ENCODE data around the gene SLIT1.
A peak's percentile ranks its signal among the peaks of the same experiment; 100 is the strongest.

The SLIT1 gene

GRCh38 chr10:96999337-96999736, 186.4 kb downstream of the SLIT1 start:
- Histone ChIP-seq H3K4me1 (ENCODE audit: insufficient read depth, low read length) (no peaks in the 10 kb centered on the region), H2AFZ (ENCODE audit: low read depth, low read length) (no peak overlapping the region), H3K4me3 (ENCODE audit: low read length) (no peak overlapping the region), H3K27me3 (ENCODE audit: insufficient read depth, low read length) (no peaks in the 10 kb centered on the region), H3K36me3 (ENCODE audit: insufficient read depth, low read length) (peaks cover 22% of the 10 kb centered on the region), H3K9me3 (ENCODE audit: low read length) (no peaks in the 10 kb centered on the region)

DNA sequence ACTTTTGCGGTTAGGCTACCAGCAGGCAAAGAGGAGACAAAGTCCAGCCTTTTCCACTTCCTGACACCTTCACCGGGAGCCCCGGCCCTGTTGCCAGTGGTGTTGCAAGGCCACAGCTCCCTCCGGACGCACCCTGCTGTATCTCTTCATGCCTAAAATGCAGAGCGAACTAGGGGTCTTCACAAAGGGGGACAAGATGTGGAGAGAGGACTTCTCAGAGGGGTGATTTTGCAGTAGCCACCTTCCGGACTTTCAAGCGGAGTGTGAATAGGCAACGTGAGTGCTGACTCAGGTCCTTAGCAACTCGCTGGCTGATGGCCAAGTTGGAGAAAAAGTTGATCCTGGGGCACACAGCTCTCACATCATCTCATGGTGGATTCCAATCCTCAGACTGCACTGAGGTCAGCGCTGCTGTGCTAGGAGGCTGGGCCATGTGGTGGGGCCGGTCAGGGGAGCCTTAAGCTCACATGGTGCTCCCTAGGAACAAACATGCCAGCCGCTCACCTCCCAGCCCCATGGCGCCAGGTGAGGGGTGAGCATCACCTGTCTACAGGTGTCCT, 187.3 kb downstream of the SLIT1 start:
- H3K36me3 ChIP-seq (ENCODE audit: insufficient read depth, low read length) = peaks cover 19% of the 10 kb centered on the region
- no peaks in the 10 kb centered on the region for H3K27me3 ChIP-seq (ENCODE audit: insufficient read depth, low read length)
- H3K4me1 ChIP-seq (ENCODE audit: insufficient read depth, low read length) = no peaks in the 10 kb centered on the region

DNA sequence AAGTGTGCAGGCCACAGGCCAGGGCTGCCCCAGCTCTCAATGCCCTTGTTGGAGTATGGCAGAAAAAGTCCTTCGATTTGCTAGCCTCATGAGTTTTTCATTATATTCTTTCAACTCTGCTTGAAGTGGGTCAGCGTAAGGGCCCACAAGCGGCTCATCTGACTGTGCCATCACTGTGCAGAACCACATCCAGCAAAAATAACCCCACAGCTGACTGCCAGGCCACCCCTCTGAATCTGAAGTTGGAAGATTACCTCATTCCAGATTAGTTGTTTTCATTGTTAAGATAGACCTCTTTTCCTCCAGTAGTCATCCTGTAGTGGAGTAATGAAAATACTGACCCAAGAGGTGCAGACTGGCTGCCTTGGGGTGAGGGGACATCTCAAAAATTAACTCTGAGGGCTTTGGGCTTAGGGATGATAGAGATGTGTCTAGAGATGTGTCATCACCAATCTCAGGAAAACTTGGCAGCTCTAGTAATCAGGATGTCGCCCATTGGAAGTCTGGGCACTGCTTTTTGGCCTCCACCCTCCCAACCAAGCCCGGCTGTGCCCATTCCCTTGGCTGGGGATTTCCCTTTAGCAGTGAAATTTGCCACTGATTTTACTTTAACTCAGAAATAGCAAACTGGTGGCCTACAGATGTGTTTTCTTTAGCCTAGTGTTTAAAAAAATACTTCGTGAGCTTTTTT, 189.3 kb downstream of the SLIT1 start:
- H3K4me3 ChIP-seq (ENCODE audit: low read length) = no peak overlapping the region
- no peak overlapping the region for H2AFZ ChIP-seq (ENCODE audit: low read depth, low read length)
- H3K27me3 ChIP-seq (ENCODE audit: insufficient read depth, low read length) = no peaks in the 10 kb centered on the region
- peaks cover 11% of the 10 kb centered on the region for H3K36me3 ChIP-seq (ENCODE audit: insufficient read depth, low read length)
- H3K4me1 ChIP-seq (ENCODE audit: insufficient read depth, low read length) = no peaks in the 10 kb centered on the region
- no peaks in the 10 kb centered on the region for H3K9me3 ChIP-seq (ENCODE audit: low read length)

More for the DNA sequence above, 187.3 kb downstream of the SLIT1 start:
- Histone ChIP-seq H2AFZ (ENCODE audit: low read depth, low read length) (no peak overlapping the region), H3K4me3 (ENCODE audit: low read length) (no peak overlapping the region), H3K9me3 (ENCODE audit: low read length) (no peaks in the 10 kb centered on the region)

DNA sequence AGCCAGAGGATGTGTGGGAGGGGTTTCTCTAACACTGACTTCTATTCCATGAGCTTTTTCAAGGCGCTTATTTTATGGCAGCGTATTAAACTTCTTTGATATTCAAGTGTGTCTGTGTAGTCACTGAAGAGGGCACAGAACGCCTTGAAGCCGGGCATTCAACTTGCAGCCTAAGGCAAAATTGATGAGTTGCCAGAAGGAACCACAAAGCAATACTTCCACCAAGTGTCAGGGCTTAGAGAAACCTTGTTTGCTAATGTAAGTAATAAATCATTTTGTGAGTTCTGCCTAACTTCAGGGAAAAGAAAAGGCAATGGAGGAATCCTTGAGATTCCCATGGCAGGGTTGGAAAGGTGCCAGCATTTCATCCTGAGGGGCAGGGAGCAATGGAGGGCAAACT, 189.9 kb downstream of the SLIT1 start:
- Histone ChIP-seq H3K9me3 (ENCODE audit: low read length) (no peaks in the 10 kb centered on the region), H3K4me1 (ENCODE audit: insufficient read depth, low read length) (no peaks in the 10 kb centered on the region), H3K4me3 (ENCODE audit: low read length) (no peak overlapping the region), H3K36me3 (ENCODE audit: insufficient read depth, low read length) (peaks cover 10% of the 10 kb centered on the region), H3K27me3 (ENCODE audit: insufficient read depth, low read length) (no peaks in the 10 kb centered on the region), H2AFZ (ENCODE audit: low read depth, low read length) (no peak overlapping the region)

DNA sequence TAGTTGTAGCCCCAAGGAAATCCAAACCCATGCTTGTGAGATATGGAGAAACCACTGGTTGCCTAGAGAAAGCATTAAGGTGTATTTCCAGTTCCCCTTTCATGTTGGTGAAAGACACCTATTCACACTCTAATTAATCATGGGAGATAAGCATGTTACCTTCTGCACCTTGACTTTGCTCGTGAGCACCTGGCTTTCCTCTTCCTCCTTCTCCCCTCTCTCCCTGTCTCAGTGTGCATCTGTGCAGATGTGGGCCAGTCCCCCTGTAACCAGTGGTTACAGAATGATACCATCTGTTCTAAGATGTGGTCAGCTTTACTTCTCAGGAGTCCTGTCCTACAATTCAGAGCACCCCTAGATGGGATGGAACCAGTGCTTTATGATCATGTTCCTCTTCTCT, 193.0 kb downstream of the SLIT1 start:
- H2AFZ ChIP-seq (ENCODE audit: low read depth, low read length) = no peak overlapping the region
- no peaks in the 10 kb centered on the region for H3K36me3 ChIP-seq (ENCODE audit: insufficient read depth, low read length)
- no peaks in the 10 kb centered on the region for H3K4me1 ChIP-seq (ENCODE audit: insufficient read depth, low read length)
- H3K27me3 ChIP-seq (ENCODE audit: insufficient read depth, low read length) = no peaks in the 10 kb centered on the region
- H3K4me3 ChIP-seq (ENCODE audit: low read length) = no peak overlapping the region
- H3K9me3 ChIP-seq (ENCODE audit: low read length) = no peaks in the 10 kb centered on the region

GRCh38 chr10:96991313-96991841, 194.4 kb downstream of the SLIT1 start:
- Histone ChIP-seq H3K36me3 (ENCODE audit: insufficient read depth, low read length) (no peaks in the 10 kb centered on the region), H3K4me3 (ENCODE audit: low read length) (no peak overlapping the region), H3K4me1 (ENCODE audit: insufficient read depth, low read length) (no peaks in the 10 kb centered on the region), H3K9me3 (ENCODE audit: low read length) (no peaks in the 10 kb centered on the region), H3K27me3 (ENCODE audit: insufficient read depth, low read length) (no peaks in the 10 kb centered on the region), H2AFZ (ENCODE audit: low read depth, low read length) (no peak overlapping the region)

DNA sequence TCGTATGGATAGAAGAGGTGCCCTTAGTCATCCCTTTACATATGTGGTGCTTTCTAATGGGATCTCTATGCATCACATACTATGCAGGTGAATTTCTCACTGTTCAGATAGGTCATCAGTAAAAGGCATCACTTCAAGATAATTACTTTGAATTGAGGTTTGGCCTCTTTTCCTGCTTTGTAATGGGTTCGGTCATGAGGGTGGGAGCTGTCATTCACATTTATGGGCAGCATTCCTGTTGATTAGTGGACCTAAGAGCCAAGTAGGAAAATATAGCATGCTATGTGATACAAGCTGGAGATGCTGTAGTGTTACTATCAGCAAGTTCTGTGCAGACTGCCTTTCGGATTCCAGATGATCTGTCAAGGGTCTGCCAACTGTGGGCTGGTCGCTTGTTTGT, 197.3 kb downstream of the SLIT1 start:
- Histone ChIP-seq H3K36me3 (ENCODE audit: insufficient read depth, low read length) (no peaks in the 10 kb centered on the region), H3K4me1 (ENCODE audit: insufficient read depth, low read length) (peaks cover 20% of the 10 kb centered on the region), H3K9me3 (ENCODE audit: low read length) (no peaks in the 10 kb centered on the region), H2AFZ (ENCODE audit: low read depth, low read length) (no peak overlapping the region), H3K27me3 (ENCODE audit: insufficient read depth, low read length) (no peaks in the 10 kb centered on the region), H3K4me3 (ENCODE audit: low read length) (no peak overlapping the region)

DNA sequence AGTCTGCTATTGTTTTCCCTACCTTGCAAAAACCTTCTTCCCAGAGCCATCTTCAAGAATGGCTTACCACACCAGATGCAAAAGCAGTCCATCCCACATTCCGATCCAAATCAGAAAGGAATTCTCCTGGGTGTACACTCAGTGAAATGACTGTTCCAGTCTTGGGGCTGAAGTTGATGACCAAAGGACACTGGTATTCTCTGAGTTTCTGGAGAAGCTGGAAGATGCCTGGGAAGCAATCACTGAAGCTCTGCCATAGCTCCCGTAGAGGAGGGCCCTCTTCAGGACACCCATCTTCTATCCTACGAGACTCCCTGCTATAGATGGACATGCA, 197.9 kb downstream of the SLIT1 start:
- no peaks in the 10 kb centered on the region for H3K27me3 ChIP-seq (ENCODE audit: insufficient read depth, low read length)
- H3K4me1 ChIP-seq (ENCODE audit: insufficient read depth, low read length) = peaks cover 20% of the 10 kb centered on the region
- no peak overlapping the region for H2AFZ ChIP-seq (ENCODE audit: low read depth, low read length)
- no peak overlapping the region for H3K4me3 ChIP-seq (ENCODE audit: low read length)
- H3K9me3 ChIP-seq (ENCODE audit: low read length) = no peaks in the 10 kb centered on the region
- H3K36me3 ChIP-seq (ENCODE audit: insufficient read depth, low read length) = peaks cover 4% of the 10 kb centered on the region

- Histone ChIP-seq H3K36me3 (ENCODE audit: insufficient read depth, low read length) (peaks cover 9% of the 10 kb centered on the region), H3K9me3 (ENCODE audit: low read length) (peaks cover under 1% of the 10 kb centered on the region), H2AFZ (ENCODE audit: low read depth, low read length) (no peak overlapping the region), H3K4me3 (ENCODE audit: low read length) (no peak overlapping the region), H3K4me1 (ENCODE audit: insufficient read depth, low read length) (peaks cover 20% of the 10 kb centered on the region), H3K27me3 (ENCODE audit: insufficient read depth, low read length) (no peaks in the 10 kb centered on the region)
Measured at GRCh38 chr10:96987141-96987841, 198.5 kb downstream of the SLIT1 start.

GRCh38 chr10:96986200-96986856, 199.4 kb downstream of the SLIT1 start:
- Histone ChIP-seq H3K9me3 (ENCODE audit: low read length) (peaks cover 8% of the 10 kb centered on the region), H2AFZ (ENCODE audit: low read depth, low read length) (no peak overlapping the region), H3K27me3 (ENCODE audit: insufficient read depth, low read length) (no peaks in the 10 kb centered on the region), H3K4me1 (ENCODE audit: insufficient read depth, low read length) (peaks cover 20% of the 10 kb centered on the region), H3K36me3 (ENCODE audit: insufficient read depth, low read length) (peaks cover 19% of the 10 kb centered on the region), H3K4me3 (ENCODE audit: low read length) (no peak overlapping the region)

DNA sequence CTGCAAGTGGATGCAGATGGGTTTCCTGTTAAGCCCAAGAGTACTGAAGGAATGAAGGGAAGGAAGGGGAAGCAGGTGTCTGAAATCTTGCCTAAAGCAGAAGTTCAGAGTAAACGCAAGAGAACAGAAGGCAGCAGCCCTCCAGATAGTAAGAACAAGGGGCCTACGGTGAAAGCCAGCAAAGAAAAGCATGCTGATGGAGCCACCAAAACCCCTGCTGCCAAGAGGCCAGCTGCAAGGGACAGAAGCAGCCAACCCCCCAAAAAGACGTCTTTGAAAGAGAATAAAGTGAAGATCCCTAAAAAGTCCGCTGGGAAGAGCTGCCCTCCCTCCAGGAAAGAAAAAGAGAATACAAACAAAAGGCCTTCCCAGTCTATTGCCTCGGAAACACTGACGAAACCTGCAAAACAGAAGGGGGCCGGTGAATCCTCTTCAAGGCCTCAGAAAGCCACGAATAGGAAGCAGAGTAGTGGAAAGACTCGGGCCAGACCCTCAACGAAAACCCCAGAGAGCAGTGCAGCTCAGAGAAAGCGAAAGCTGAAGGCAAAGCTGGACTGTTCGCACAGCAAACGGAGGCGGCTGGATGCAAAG, 201.1 kb downstream of the SLIT1 start:
- Histone ChIP-seq H3K4me1 (ENCODE audit: insufficient read depth, low read length) (peaks cover 20% of the 10 kb centered on the region), H3K9me3 (ENCODE audit: low read length) (peaks cover 8% of the 10 kb centered on the region), H3K4me3 (ENCODE audit: low read length) (peak overlapping the region; percentile 29), H2AFZ (ENCODE audit: low read depth, low read length) (peak overlapping the region; percentile 65), H3K27me3 (ENCODE audit: insufficient read depth, low read length) (no peaks in the 10 kb centered on the region), H3K36me3 (ENCODE audit: insufficient read depth, low read length) (peaks cover 27% of the 10 kb centered on the region)

GRCh38 chr10:96982149-96982930, 203.4 kb downstream of the SLIT1 start:
- peaks cover 8% of the 10 kb centered on the region for H3K9me3 ChIP-seq (ENCODE audit: low read length)
- H3K4me3 ChIP-seq (ENCODE audit: low read length) = no peak overlapping the region
- H3K27me3 ChIP-seq (ENCODE audit: insufficient read depth, low read length) = no peaks in the 10 kb centered on the region
- peaks cover 20% of the 10 kb centered on the region for H3K4me1 ChIP-seq (ENCODE audit: insufficient read depth, low read length)
- no peak overlapping the region for H2AFZ ChIP-seq (ENCODE audit: low read depth, low read length)
- H3K36me3 ChIP-seq (ENCODE audit: insufficient read depth, low read length) = peaks cover 27% of the 10 kb centered on the region

All from neuron (in vitro differentiated cells).